Measurements from ENCODE around the gene HNRNPK. TPM values are rescaled to one million over a fixed set of nuclear protein-coding genes. Genes with fewer than 3 reads are reported as not detected.

The HNRNPK gene
- total and polyA plus RNA-seq, 2 of the 13 experiments (the other 11 are each of a cell fraction or from before 2014, with no cell fraction given): 321 to 712 TPM

GRCh38 chr9:83986765-83987401 is 6.9 kb upstream of the HNRNPK start (continued):
- TF ChIP-seq ZNF780A (CRISPR knock-in tag; IDR thresholded peaks at IDR 0.05) (peak; percentile 50; the same call in 1 of the 2 replicates), YY1 (IDR thresholded peaks at IDR 0.05; ENCODE audit: insufficient read depth, insufficient replicate concordance, low read depth, low read length) (peak; percentile 20), TBX3 (IDR thresholded peaks at IDR 0.05; ENCODE audit: borderline replicate concordance) (peak; percentile 91), SALL1 (CRISPR knock-in tag; IDR thresholded peaks at IDR 0.05) (peak; percentile 95), ZFX (CRISPR knock-in tag; IDR thresholded peaks at IDR 0.05; ENCODE audit: low read depth) (peak; percentile 23; the same call in 1 of the 2 replicates), MAX (IDR thresholded peaks at IDR 0.05) (peak; percentile 59; the same call in 1 of the 2 replicates), ZBTB49 (CRISPR knock-in tag; IDR thresholded peaks at IDR 0.05; ENCODE audit: borderline replicate concordance) (no peak), ZHX2 (IDR thresholded peaks at IDR 0.05; ENCODE audit: low read depth) (no peak), ZHX2 (CRISPR knock-in tag; IDR thresholded peaks at IDR 0.05; ENCODE audit: borderline replicate concordance) (no peak), PTBP1 (IDR thresholded peaks at IDR 0.05; ENCODE audit: low read depth, low read length, poor library complexity, severe bottlenecking) (no peak), NCOA1 (CRISPR knock-in tag; IDR thresholded peaks at IDR 0.05) (0 out of 2 replicates have a peak, but pooled peaks have one; percentile 35), ZSCAN9 (CRISPR knock-in tag; IDR thresholded peaks at IDR 0.05; ENCODE audit: borderline replicate concordance) (0 out of 2 replicates have a peak, but pooled peaks have one; percentile 19), KMT2B (CRISPR knock-in tag; IDR thresholded peaks at IDR 0.05) (no peak), ZNF674 (CRISPR knock-in tag; IDR thresholded peaks at IDR 0.05; ENCODE audit: low read depth) (no peak), TGIF2 (CRISPR knock-in tag; IDR thresholded peaks at IDR 0.05) (peak; percentile 33; the same call in 1 of the 2 replicates), ARID5B (CRISPR knock-in tag; IDR thresholded peaks at IDR 0.05) (peak; percentile 92), FOXK2 (IDR thresholded peaks at IDR 0.05) (peak; percentile 61; the same call in 1 of the 2 replicates)

All from HepG2 (cell line).